Neural progenitor cell (in vitro differentiated cells): ENCODE data around the gene WASL. TPM values are rescaled to one million over a fixed set of nuclear protein-coding genes. Genes with fewer than 3 reads are reported as not detected.

Experiments used
- DNase-seq: peaks from one replicate; pipeline ENCODE4 v3.0.0-alpha.2; 2016; ENCODE audit warnings: low spot score
- H2AFZ ChIP-seq: fragments of 200-600 bp; sonication (generic); replicated peaks from 2 replicates; pipeline ENCODE4 v1.6.1; 2016; ENCODE audit warnings: antibody characterized with exemption
- H3F3A ChIP-seq: fragments of 200-600 bp; sonication (generic); 2 replicates; pipeline ENCODE4 v1.6.1; 2016; ENCODE audit warnings: antibody characterized with exemption, low read depth
- H3K27ac ChIP-seq: fragments of 200-600 bp; sonication (generic); 2 replicates; pipeline ENCODE4 v1.5.1; 2016; ENCODE audit warnings: mild to moderate bottlenecking
- H3K27me3 ChIP-seq: fragments of 200-600 bp; sonication (generic); 2 replicates; pipeline ENCODE4 v1.6.1; 2016; ENCODE audit warnings: mild to moderate bottlenecking, moderate library complexity
- H3K36me3 ChIP-seq: fragments of 200-600 bp; sonication (generic); 2 replicates; pipeline ENCODE4 v1.5.1; 2016
- H3K4me1 ChIP-seq: fragments of 200-600 bp; sonication (generic); 2 replicates; pipeline ENCODE4 v1.6.1; 2016; ENCODE audit warnings: mixed run types
- H3K4me2 ChIP-seq: fragments of 200-600 bp; sonication (generic); 2 replicates; pipeline ENCODE4 v1.6.1; 2016
- H3K4me3 ChIP-seq: fragments of 200-600 bp; sonication (generic); 2 replicates; pipeline ENCODE4 v1.5.1; 2016
- H3K79me2 ChIP-seq: fragments of 200-600 bp; sonication (generic); 2 replicates; pipeline ENCODE4 v1.6.1; 2016; ENCODE audit warnings: low read depth
- H3K9ac ChIP-seq: fragments of 200-600 bp; sonication (generic); 2 replicates; pipeline ENCODE4 v1.6.1; 2016
- H3K9me3 ChIP-seq: fragments of 200-600 bp; sonication (generic); 2 replicates; pipeline ENCODE4 v1.5.1; 2016; ENCODE audit warnings: low read depth
- H4K20me1 ChIP-seq: fragments of 200-600 bp; sonication (generic); 2 replicates; pipeline ENCODE4 v1.6.1; 2016; ENCODE audit warnings: low read depth
- H3K27ac Mint-ChIP-seq: 3 replicates; pipeline ENCODE4 v1.8.0; 2021; ENCODE audit warnings: mixed read lengths
- H3K27me3 Mint-ChIP-seq: 2 replicates; pipeline ENCODE4 v1.8.0; 2022; ENCODE audit warnings: low read depth, mild to moderate bottlenecking, inconsistent platforms, moderate library complexity, mixed read lengths; ENCODE audit not compliant: insufficient read depth
- H3K36me3 Mint-ChIP-seq: 3 replicates; pipeline ENCODE4 v1.8.0; 2021; ENCODE audit warnings: mixed read lengths
- H3K4me1 Mint-ChIP-seq: 3 replicates; pipeline ENCODE4 v1.8.0; 2021; ENCODE audit warnings: mixed read lengths
- H3K4me3 Mint-ChIP-seq: 3 replicates; pipeline ENCODE4 v1.8.0; 2021; ENCODE audit warnings: mild to moderate bottlenecking, moderate library complexity, mixed read lengths
- H3K9me3 Mint-ChIP-seq: 3 replicates; pipeline ENCODE4 v1.8.0; 2020; ENCODE audit warnings: mixed read lengths
- CTCF ChIP-seq: fragments of 200-600 bp; sonication (generic); IDR thresholded peaks from 2 replicates; pipeline ENCODE4 v1.5.1; 2017; ENCODE audit warnings: antibody characterized with exemption, mild to moderate bottlenecking
- EZH2 ChIP-seq: fragments of 200-600 bp; sonication (generic); IDR thresholded peaks from 2 replicates; pipeline ENCODE4 v1.6.1; 2017; ENCODE audit warnings: antibody characterized with exemption, mild to moderate bottlenecking, moderate library complexity
- EZH2phosphoT487 ChIP-seq: fragments of 200-600 bp; sonication (generic); IDR thresholded peaks from 2 replicates; pipeline ENCODE4 v1.6.1; 2017; ENCODE audit warnings: antibody characterized with exemption
- total RNA-seq: library from RNA; depleted of rRNA; stranded (reverse); fragments of >200 nt; gene quantifications from 2 replicates; pipeline ENCODE4 v1.2.3, GENCODE V29; 2015; ENCODE audit warnings: low replicate concordance

Gene WASL
- total RNA-seq, 1 donor from 2014 or later = 30.4 TPM

GRCh38 chr7:123673752-123674398, 74.9 kb downstream of the WASL start:
- TF ChIP-seq EZH2phosphoT487 (no peak), EZH2 (no peak), CTCF (no peak)
- Histone ChIP-seq H3K9ac (no peak overlapping the region), H3K4me3 (no peak overlapping the region), H3K4me2 (no peak overlapping the region), H3K9me3 (no peaks in the 10 kb centered on the region), H3K79me2 (no peaks in the 10 kb centered on the region), H3F3A (no peaks in the 10 kb centered on the region), H3K36me3 (no peaks in the 10 kb centered on the region), H3K27me3 (no peaks in the 10 kb centered on the region), H3K4me1 (peaks cover 12% of the 10 kb centered on the region), H3K27ac (no peak overlapping the region), H4K20me1 (no peaks in the 10 kb centered on the region), H2AFZ (no peak overlapping the region)
- Mint-ChIP-seq H3K9me3 (no peaks in the 10 kb centered on the region), H3K4me1 (no peaks in the 10 kb centered on the region), H3K27me3 (peaks cover 2% of the 10 kb centered on the region), H3K4me3 (no peak overlapping the region), H3K36me3 (no peaks in the 10 kb centered on the region), H3K27ac (peak overlapping the region; percentile 26)
- DNase-seq = no peak

GRCh38 chr7:123673137-123673732, 75.6 kb downstream of the WASL start:
- Histone ChIP-seq H3F3A (no peaks in the 10 kb centered on the region), H3K36me3 (no peaks in the 10 kb centered on the region), H3K9ac (no peak overlapping the region), H2AFZ (no peak overlapping the region), H3K27ac (no peak overlapping the region), H3K9me3 (no peaks in the 10 kb centered on the region), H3K4me1 (peaks cover 12% of the 10 kb centered on the region), H3K4me2 (no peak overlapping the region), H3K27me3 (no peaks in the 10 kb centered on the region), H4K20me1 (no peaks in the 10 kb centered on the region), H3K79me2 (no peaks in the 10 kb centered on the region), H3K4me3 (no peak overlapping the region)
- Mint-ChIP-seq H3K4me1 (no peaks in the 10 kb centered on the region), H3K36me3 (no peaks in the 10 kb centered on the region), H3K9me3 (no peaks in the 10 kb centered on the region), H3K4me3 (no peak overlapping the region), H3K27me3 (peaks cover 2% of the 10 kb centered on the region), H3K27ac (peak overlapping the region; percentile 26)
- no peak for DNase-seq
- TF ChIP-seq CTCF = no peak
- TF ChIP-seq EZH2 = no peak
- no peak for TF ChIP-seq EZH2phosphoT487

- H3K4me3 ChIP-seq = no peak overlapping the region
- Mint-ChIP-seq H3K27ac (no peak overlapping the region), H3K4me3 (no peak overlapping the region), H3K9me3 (no peaks in the 10 kb centered on the region), H3K4me1 (no peaks in the 10 kb centered on the region), H3K36me3 (no peaks in the 10 kb centered on the region), H3K27me3 (peaks cover 2% of the 10 kb centered on the region)
- no peak overlapping the region for H2AFZ ChIP-seq
- no peaks in the 10 kb centered on the region for H3K27me3 ChIP-seq
- no peak for DNase-seq
- no peaks in the 10 kb centered on the region for H3K9me3 ChIP-seq
- no peaks in the 10 kb centered on the region for H4K20me1 ChIP-seq
- no peaks in the 10 kb centered on the region for H3K79me2 ChIP-seq
- no peaks in the 10 kb centered on the region for H3F3A ChIP-seq
- no peaks in the 10 kb centered on the region for H3K36me3 ChIP-seq
- no peak overlapping the region for H3K4me2 ChIP-seq
- H3K9ac ChIP-seq = no peak overlapping the region
- H3K4me1 ChIP-seq = peaks cover 6% of the 10 kb centered on the region
- TF ChIP-seq EZH2phosphoT487 (no peak), CTCF (no peak), EZH2 (no peak)
- no peak overlapping the region for H3K27ac ChIP-seq
These were observed 79.3 kb downstream of the WASL start for GRCh38 chr7:123669485-123669884.
